Duodenal mucosa (tissue), 2 donors: Measurements from ENCODE around the gene MGAM2.

ENCODE experiments used
- H3K27ac ChIP-seq: one replicate; pipeline ENCODE4 v1.7.0; 2013; ENCODE audit warnings: low read depth, low read length
- H3K27me3 ChIP-seq, 2 donors: one replicate each; pipeline ENCODE4 v1.7.0; 2013; ENCODE audit warnings: low read length in 2 of 2, control low read depth in 1 of 2; ENCODE audit not compliant: insufficient read depth in 2 of 2, control insufficient read depth in 1 of 2
- H3K36me3 ChIP-seq, 2 donors: one replicate each; pipeline ENCODE4 v1.7.0; 2013; ENCODE audit warnings: low read length in 2 of 2, control low read depth in 1 of 2; ENCODE audit not compliant: insufficient read depth in 2 of 2, control insufficient read depth in 1 of 2
- H3K4me1 ChIP-seq, 2 donors: one replicate each; pipeline ENCODE4 v1.7.0; 2013; ENCODE audit warnings: low read length in 2 of 2, control low read depth in 1 of 2; ENCODE audit not compliant: insufficient read depth in 2 of 2, control insufficient read depth in 1 of 2
- H3K4me3 ChIP-seq, 2 donors: one replicate each; pipeline ENCODE4 v1.7.0; 2013; ENCODE audit warnings: low read length in 2 of 2, low read depth in 1 of 2
- H3K9ac ChIP-seq, 2 donors: one replicate each; pipeline ENCODE4 v1.7.0; 2013; ENCODE audit warnings: low read length in 2 of 2, low read depth in 1 of 2
- H3K9me3 ChIP-seq, 2 donors: one replicate each; pipeline ENCODE4 v1.7.0; 2013; ENCODE audit warnings: low read length in 2 of 2, control low read depth in 1 of 2; ENCODE audit not compliant: control insufficient read depth in 1 of 2

MGAM2 gene

DNA sequence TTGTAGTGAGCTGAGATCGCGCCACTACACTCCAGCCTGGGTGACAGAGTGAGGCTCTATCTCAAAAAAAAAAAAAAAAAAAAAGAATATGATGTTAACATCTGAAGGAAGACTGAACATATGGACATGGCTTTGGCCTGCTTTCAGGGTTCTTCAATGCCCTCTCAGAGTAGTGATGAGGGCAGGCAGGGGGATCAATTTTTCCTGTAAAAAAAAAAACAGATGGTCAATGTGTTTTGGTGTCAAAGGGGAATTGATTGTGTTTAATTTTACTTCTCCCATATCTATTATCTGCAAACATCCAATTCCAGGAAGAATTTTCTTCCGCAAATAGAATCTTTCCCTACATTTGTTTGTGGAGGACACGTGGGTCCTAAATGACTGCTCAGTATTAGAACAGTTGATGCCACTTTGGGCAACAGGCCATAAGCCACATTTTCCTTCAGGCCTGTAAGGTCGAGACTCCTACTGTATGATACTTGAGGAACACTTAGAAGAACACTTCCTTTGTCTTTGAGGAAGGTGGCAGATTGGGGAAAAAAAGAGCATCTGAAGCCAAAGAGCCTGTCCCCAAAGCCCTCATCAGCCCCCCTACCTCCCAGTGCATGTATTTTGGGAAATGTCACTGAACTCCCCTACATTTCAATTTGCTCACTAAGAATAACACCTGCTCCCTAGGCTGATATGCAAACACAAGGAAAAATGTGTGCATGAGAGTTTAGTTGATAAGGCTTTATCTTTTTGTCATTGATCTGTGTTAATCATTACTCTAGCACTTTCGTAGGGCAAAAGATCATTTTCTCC is 28.3 kb downstream of the MGAM2 start:
- Histone ChIP-seq H3K27ac (no peak overlapping the region), H3K27me3 (no peaks in the 10 kb centered on the region), H3K9ac (no peak overlapping the region), H3K9me3 (no peaks in the 10 kb centered on the region), H3K36me3 (peaks cover 16 to 22% of the 10 kb centered on the region in 2 donors), H3K4me3 (peak overlapping the region in 1 of 2 donors; percentile 10), H3K4me1 (peaks cover 27 to 40% of the 10 kb centered on the region in 2 donors)

DNA sequence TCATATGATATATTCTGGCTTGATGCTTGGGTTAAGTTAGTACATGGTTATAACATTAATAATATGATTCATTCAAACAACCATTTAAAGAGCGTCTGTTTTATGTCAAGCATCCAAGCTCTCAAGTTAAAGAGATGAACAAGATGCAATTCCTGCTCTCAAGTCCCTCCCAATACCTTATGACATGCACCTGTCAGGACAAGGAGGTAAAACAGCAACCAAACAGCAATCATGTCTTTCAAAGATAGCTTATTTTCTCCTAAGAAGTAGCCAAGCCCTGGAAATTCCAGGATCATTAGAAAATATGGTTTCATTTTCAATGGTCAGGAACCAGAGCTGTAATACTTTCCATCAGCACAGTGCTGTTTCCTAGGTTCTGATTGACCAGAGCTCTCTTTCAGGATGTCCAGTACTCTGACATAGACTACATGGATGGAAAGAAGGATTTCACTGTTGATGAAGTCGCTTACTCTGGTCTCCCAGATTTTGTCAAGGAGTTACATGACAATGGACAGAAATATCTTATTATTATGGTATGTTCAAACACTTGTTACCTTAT is 29.0 kb downstream of the MGAM2 start:
- Histone ChIP-seq H3K4me3 (peak overlapping the region; percentile 36 to 38), H3K36me3 (peaks cover 18 to 23% of the 10 kb centered on the region in 2 donors), H3K9me3 (no peaks in the 10 kb centered on the region), H3K9ac (no peak overlapping the region), H3K27me3 (no peaks in the 10 kb centered on the region), H3K27ac (no peak overlapping the region), H3K4me1 (peaks cover 22 to 33% of the 10 kb centered on the region in 2 donors)

DNA sequence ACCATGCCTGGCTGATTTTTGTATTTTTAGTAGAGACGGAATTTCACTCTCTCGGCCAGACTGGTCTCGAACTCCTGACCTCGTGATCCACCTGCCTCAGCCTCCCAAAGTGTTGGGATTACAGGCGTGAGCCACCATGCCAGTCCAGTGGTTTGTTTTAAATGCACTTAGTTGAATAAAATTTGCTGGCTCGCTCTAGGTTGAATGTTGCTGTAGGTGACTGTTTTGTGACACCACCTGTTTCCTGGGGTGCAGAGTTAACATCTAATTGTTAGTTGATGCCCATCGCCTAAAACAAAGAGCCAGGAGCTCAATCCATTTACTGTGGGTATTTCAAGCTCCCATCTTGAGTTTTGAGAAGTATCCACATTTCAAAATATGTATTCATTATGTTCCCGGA is 31.2 kb downstream of the MGAM2 start:
- H3K4me3 ChIP-seq = no peak overlapping the region
- peaks cover 28 to 30% of the 10 kb centered on the region in 2 donors for H3K36me3 ChIP-seq

DNA sequence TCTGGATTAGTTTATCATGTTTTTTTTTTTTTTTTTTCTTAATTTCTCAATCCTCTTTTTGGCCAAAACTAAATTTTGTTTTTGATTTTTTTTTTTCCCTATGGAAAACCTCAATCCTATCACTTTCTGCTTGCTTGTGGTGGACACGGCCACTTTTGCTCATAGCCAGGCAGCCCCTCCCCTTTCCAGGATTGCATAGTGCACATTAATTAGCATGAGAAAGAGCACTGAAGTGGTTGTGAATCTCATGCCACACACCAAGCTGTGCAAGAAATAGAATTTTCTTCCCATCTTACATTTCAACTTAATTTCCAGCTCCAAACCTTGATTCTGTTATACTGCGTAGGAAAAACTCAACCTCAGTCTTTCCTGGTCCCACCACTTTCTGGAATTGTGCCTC is 34.6 kb downstream of the MGAM2 start:
- H3K9me3 ChIP-seq = no peaks in the 10 kb centered on the region
- H3K4me1 ChIP-seq = peaks cover 6 to 11% of the 10 kb centered on the region in 2 donors
- no peaks in the 10 kb centered on the region for H3K27me3 ChIP-seq
- no peak overlapping the region for H3K9ac ChIP-seq
- no peak overlapping the region for H3K27ac ChIP-seq
- peaks cover 24 to 32% of the 10 kb centered on the region in 2 donors for H3K36me3 ChIP-seq
- H3K4me3 ChIP-seq = no peak overlapping the region

More for the DNA sequence above, 31.2 kb downstream of the MGAM2 start:
- Histone ChIP-seq H3K9me3 (no peaks in the 10 kb centered on the region), H3K27me3 (no peaks in the 10 kb centered on the region), H3K9ac (no peak overlapping the region), H3K4me1 (peaks cover 22 to 24% of the 10 kb centered on the region in 2 donors), H3K27ac (no peak overlapping the region)

DNA sequence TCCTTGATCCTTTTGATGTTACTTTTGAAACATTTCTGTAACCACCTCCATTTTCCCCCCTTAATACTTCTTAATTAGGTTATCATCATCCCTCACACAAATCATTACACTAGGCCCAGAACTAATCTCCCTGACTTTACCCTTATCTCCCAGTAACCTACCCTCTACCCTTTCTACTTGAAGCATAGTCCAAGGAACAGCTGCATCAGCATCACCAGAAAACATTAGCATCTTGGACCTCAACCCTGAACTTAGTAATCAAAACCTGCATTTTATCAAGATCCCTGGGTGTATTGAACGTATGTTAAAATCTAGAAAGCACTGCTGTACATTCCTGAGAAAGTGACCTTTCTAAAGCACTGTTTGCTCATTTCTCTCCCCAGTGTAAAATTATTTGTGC is 38.8 kb downstream of the MGAM2 start:
- Histone ChIP-seq H3K4me1 (peaks cover 31 to 40% of the 10 kb centered on the region in 2 donors), H3K9me3 (no peaks in the 10 kb centered on the region), H3K36me3 (peaks cover 27 to 41% of the 10 kb centered on the region in 2 donors), H3K4me3 (peak overlapping the region in 1 of 2 donors; percentile 19), H3K27ac (no peak overlapping the region), H3K27me3 (no peaks in the 10 kb centered on the region), H3K9ac (no peak overlapping the region)

DNA sequence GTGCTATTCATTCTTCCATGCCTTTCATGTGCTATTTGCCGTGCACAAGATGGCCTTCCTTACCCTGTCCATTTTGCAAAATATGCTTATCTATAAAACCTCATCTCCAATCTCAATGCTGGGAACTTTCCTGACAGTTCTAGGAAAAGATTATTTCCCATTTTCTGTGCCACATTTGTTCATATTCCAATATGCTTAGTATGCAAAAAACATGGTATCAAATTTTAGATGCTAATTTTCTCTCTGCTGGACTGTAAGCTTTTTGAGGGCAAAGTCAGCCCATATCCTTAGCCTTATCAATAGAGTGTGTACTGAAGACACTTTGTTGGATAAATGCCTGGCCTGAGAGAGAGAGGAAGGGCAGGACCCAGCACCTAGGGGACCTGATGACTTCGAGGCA is 39.4 kb downstream of the MGAM2 start:
- peaks cover 31 to 40% of the 10 kb centered on the region in 2 donors for H3K4me1 ChIP-seq

DNA sequence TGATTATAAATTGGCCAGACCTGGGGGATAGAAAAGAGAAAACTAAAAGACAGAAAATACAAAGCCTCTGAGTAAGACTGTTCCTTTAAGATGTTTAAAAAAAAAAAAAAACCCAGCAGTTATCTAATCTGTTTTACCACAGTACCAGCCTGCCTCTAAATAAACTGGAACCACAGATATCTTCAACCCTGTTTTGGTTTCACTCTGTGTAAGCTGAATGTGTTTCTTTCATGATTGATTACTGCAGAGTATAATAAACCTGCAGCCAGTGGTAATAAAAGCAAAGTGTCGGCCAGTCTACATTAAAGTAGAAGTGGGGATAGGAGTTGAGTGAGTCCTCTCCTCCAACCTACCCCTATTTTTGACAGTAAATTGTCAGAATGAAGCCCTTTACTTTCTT is 40.6 kb downstream of the MGAM2 start:
- no peaks in the 10 kb centered on the region for H3K9me3 ChIP-seq
- no peaks in the 10 kb centered on the region for H3K27me3 ChIP-seq
- H3K4me1 ChIP-seq = peaks cover 31 to 40% of the 10 kb centered on the region in 2 donors
- H3K27ac ChIP-seq = no peak overlapping the region
- H3K36me3 ChIP-seq = peaks cover 19 to 37% of the 10 kb centered on the region in 2 donors
- peak overlapping the region in 1 of 2 donors; percentile 42 for H3K4me3 ChIP-seq
- no peak overlapping the region for H3K9ac ChIP-seq

More for the DNA sequence above, 39.4 kb downstream of the MGAM2 start:
- peaks cover 22 to 37% of the 10 kb centered on the region in 2 donors for H3K36me3 ChIP-seq
- peak overlapping the region in 1 of 2 donors; percentile 19 for H3K4me3 ChIP-seq
- H3K9ac ChIP-seq = no peak overlapping the region
- no peaks in the 10 kb centered on the region for H3K27me3 ChIP-seq
- H3K9me3 ChIP-seq = no peaks in the 10 kb centered on the region
- H3K27ac ChIP-seq = no peak overlapping the region

DNA sequence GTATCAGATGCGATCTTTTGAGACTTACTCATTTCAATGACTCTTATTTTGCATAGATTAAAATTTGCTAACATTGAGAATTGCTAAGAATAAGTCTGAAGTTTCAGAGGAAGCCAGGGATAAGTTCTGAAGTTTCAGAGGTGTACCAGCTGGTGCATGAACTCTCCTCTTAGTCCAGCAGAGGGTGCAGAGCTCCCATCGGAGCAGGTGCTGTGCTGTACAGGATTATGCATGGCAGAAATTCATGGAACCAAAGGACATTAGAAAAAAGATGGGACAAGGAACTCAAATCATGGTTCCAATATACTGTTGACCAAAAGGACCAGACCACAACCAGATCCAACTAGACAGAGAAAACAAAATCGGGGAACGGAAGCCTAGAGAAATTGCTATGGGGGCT is 41.9 kb downstream of the MGAM2 start:
- no peaks in the 10 kb centered on the region for H3K9me3 ChIP-seq
- H3K36me3 ChIP-seq = peaks cover 15 to 32% of the 10 kb centered on the region in 2 donors
- peaks cover 31 to 40% of the 10 kb centered on the region in 2 donors for H3K4me1 ChIP-seq
- H3K27ac ChIP-seq = no peak overlapping the region
- no peaks in the 10 kb centered on the region for H3K27me3 ChIP-seq
- no peak overlapping the region for H3K9ac ChIP-seq
- H3K4me3 ChIP-seq = no peak overlapping the region

DNA sequence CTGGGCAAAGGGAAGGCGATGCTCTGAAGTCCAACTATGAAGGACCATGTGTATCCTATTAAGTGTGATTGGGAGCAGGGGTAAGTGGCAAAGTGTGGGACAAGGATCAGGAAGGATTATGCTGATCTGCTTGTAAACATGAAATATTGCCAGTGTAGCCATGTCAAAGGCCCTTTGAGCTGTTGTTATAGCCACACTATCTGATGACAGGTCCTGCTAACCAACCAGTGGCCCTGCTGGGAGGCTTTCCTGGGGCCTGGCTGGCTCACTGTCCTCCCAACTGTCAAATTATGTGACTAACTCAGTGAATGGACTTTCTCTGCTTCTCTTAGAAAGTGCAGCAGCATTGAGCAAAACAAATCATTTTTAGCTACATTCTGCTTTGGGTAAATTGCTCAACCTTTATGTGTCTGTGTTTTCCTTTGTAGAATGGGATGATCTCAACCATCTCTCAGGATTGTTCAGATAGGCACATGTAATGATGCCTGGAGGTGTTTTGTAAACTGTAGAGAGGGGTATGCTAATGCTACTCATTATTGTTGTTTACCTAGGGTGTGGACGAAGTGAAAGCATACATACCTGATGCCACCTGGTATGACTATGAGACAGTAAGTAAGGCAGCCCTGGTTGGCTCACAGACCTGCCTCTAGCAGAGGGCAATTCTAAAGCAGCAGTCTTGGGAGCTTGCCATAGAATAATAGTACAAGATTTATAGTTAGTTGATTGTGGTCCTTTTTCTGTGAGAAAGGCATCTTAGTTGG is 47.4 kb downstream of the MGAM2 start:
- Histone ChIP-seq H3K27ac (no peak overlapping the region), H3K9me3 (no peaks in the 10 kb centered on the region), H3K36me3 (peaks cover 34 to 55% of the 10 kb centered on the region in 2 donors), H3K4me1 (peaks cover 10 to 15% of the 10 kb centered on the region in 2 donors), H3K4me3 (no peak overlapping the region), H3K9ac (no peak overlapping the region), H3K27me3 (no peaks in the 10 kb centered on the region)

DNA sequence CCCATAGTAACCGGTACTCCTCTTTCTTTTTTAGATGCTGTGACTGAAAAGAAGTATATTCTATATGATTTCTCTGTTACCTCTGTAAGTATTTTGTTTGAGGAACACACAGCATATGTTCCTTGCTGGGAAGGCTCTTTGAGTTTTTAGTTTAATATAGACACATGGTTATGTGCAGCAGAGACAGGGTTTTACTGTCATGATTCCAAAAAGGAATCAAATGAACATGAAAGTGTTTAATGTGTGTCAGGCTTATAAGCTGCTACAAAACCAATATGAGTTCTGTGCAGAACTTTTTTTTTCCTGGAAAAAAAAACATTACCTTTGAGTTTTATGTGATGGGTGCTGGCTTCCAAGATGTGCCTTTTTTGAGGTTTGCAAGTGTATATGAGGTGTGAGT is 50.4 kb downstream of the MGAM2 start:
- peaks cover 37 to 67% of the 10 kb centered on the region in 2 donors for H3K36me3 ChIP-seq
- peaks cover 0 to 7% of the 10 kb centered on the region in 2 donors for H3K4me1 ChIP-seq
- no peak overlapping the region for H3K4me3 ChIP-seq
- no peaks in the 10 kb centered on the region for H3K9me3 ChIP-seq
- no peak overlapping the region for H3K9ac ChIP-seq
- H3K27ac ChIP-seq = no peak overlapping the region
- no peaks in the 10 kb centered on the region for H3K27me3 ChIP-seq
